GM23338 (cell line): Measurements from ENCODE around the gene ALKBH4. TPM values are rescaled to one million over a fixed set of nuclear protein-coding genes. Genes with fewer than 3 reads are reported as not detected.

Experiments
- ATAC-seq: fragments of 200-7000 bp; cut with Tn5 transposase; 3 replicates; pipeline ENCODE4 v1.9.1; 2020
- DNase-seq: peaks from one replicate; pipeline ENCODE4 v3.0.0-alpha.2; 2015; ENCODE audit warnings: low spot score
- H2AFZ ChIP-seq: fragments of 200-600 bp; sonication (generic); 2 replicates; pipeline ENCODE4 v1.8.0; 2016; ENCODE audit warnings: antibody characterized with exemption, mild to moderate bottlenecking, moderate library complexity
- H3F3A ChIP-seq: fragments of 200-600 bp; sonication (generic); replicated peaks from 2 replicates; pipeline ENCODE4 v1.8.0; 2017; ENCODE audit warnings: antibody characterized with exemption, mixed run types, low read depth
- H3K27ac ChIP-seq: fragments of 200-600 bp; sonication (generic); 2 replicates; pipeline ENCODE4 v1.6.1; 2016; ENCODE audit warnings: low read depth
- H3K27me3 ChIP-seq: fragments of 200-600 bp; sonication (generic); 2 replicates; pipeline ENCODE4 v1.8.0; 2016; ENCODE audit warnings: mild to moderate bottlenecking, mixed run types, moderate library complexity; ENCODE audit not compliant: insufficient read depth
- H3K36me3 ChIP-seq: fragments of 200-600 bp; sonication (generic); 2 replicates; pipeline ENCODE4 v1.8.0; 2016; ENCODE audit warnings: mild to moderate bottlenecking; ENCODE audit not compliant: insufficient read depth
- H3K4me1 ChIP-seq: fragments of 200-600 bp; sonication (generic); 2 replicates; pipeline ENCODE4 v1.8.0; 2016; ENCODE audit warnings: mild to moderate bottlenecking, moderate library complexity; ENCODE audit not compliant: insufficient read depth
- H3K4me2 ChIP-seq: fragments of 200-600 bp; sonication (generic); 2 replicates; pipeline ENCODE4 v1.7.1; 2017; ENCODE audit warnings: mixed run types
- H3K4me3 ChIP-seq: fragments of 200-600 bp; sonication (generic); 2 replicates; pipeline ENCODE4 v1.6.1; 2016; ENCODE audit warnings: mixed run types
- H3K79me2 ChIP-seq: fragments of 200-600 bp; sonication (generic); replicated peaks from 2 replicates; pipeline ENCODE4 v1.8.0; 2017; ENCODE audit warnings: mild to moderate bottlenecking; ENCODE audit not compliant: insufficient read depth
- H3K9me2 ChIP-seq: fragments of 200-600 bp; sonication (generic); 2 replicates; pipeline ENCODE4 v1.8.0; 2017; ENCODE audit not compliant: insufficient read depth
- H4K20me1 ChIP-seq: fragments of 200-600 bp; sonication (generic); replicated peaks from 2 replicates; pipeline ENCODE4 v1.8.0; 2017; ENCODE audit warnings: mild to moderate bottlenecking; ENCODE audit not compliant: insufficient read depth
- H3K27ac Mint-ChIP-seq: 2 replicates; pipeline ENCODE4 v1.8.0; 2020; ENCODE audit warnings: inconsistent platforms, mild to moderate bottlenecking, moderate library complexity, mixed read lengths
- H3K27me3 Mint-ChIP-seq: 3 replicates; pipeline ENCODE4 v1.8.0; 2022; ENCODE audit warnings: low read depth, mild to moderate bottlenecking, moderate library complexity, mixed read lengths, inconsistent platforms; ENCODE audit not compliant: insufficient read depth, poor library complexity
- H3K36me3 Mint-ChIP-seq: 3 replicates; pipeline ENCODE4 v1.8.0; 2021; ENCODE audit warnings: low read depth, mild to moderate bottlenecking, inconsistent platforms, moderate library complexity, mixed read lengths
- H3K4me1 Mint-ChIP-seq: 3 replicates; pipeline ENCODE4 v1.8.0; 2020; ENCODE audit warnings: mild to moderate bottlenecking, inconsistent platforms, mixed read lengths
- H3K4me3 Mint-ChIP-seq: 3 replicates; pipeline ENCODE4 v1.8.0; 2021; ENCODE audit warnings: moderate library complexity, mild to moderate bottlenecking, inconsistent platforms, mixed read lengths
- H3K9me3 Mint-ChIP-seq: 3 replicates; pipeline ENCODE4 v1.8.0; 2020; ENCODE audit warnings: moderate library complexity, mild to moderate bottlenecking, inconsistent platforms, mixed read lengths
- CREB1 ChIP-seq: fragments of 250-450 bp; sonication (Bioruptor Pico); IDR thresholded peaks from 2 replicates; pipeline ENCODE4 v1.5.0; 2020; ENCODE audit warnings: low read depth, mild to moderate bottlenecking, moderate library complexity
- EZH2 ChIP-seq: fragments of 200-600 bp; sonication (generic); IDR thresholded peaks from one replicate; pipeline ENCODE4 v1.8.0; 2017; ENCODE audit warnings: antibody characterized with exemption, mild to moderate bottlenecking, low read depth; ENCODE audit not compliant: unreplicated experiment
- EZH2phosphoT487 ChIP-seq: fragments of 200-600 bp; sonication (generic); IDR thresholded peaks from one replicate; pipeline ENCODE4 v1.8.1; 2018; ENCODE audit warnings: antibody characterized with exemption; ENCODE audit not compliant: unreplicated experiment
- JUNB ChIP-seq: IDR thresholded peaks from one replicate; pipeline ENCODE4 v1.6.1; 2016; ENCODE audit warnings: antibody characterized with exemption; ENCODE audit not compliant: unreplicated experiment
- NANOG ChIP-seq: IDR thresholded peaks from 2 replicates; pipeline ENCODE4 v1.6.1; 2016; ENCODE audit warnings: antibody characterized with exemption, borderline replicate concordance
- POLR2AphosphoS5 ChIP-seq: IDR thresholded peaks from 2 replicates; pipeline ENCODE4 v1.6.1; 2016; ENCODE audit warnings: antibody characterized with exemption, low read depth
- STAT1 ChIP-seq: IDR thresholded peaks from one replicate; pipeline ENCODE4 v1.6.1; 2016; ENCODE audit warnings: antibody characterized with exemption; ENCODE audit not compliant: unreplicated experiment
- ZNF114 ChIP-seq: fragments of 250-450 bp; sonication (Bioruptor Pico); IDR thresholded peaks from 2 replicates; pipeline ENCODE4 v1.5.0; 2020; ENCODE audit warnings: mild to moderate bottlenecking, moderate library complexity
- ZNF331 ChIP-seq: fragments of 250-450 bp; sonication (Bioruptor Pico); IDR thresholded peaks from 2 replicates; pipeline ENCODE4 v1.5.0; 2020; ENCODE audit warnings: low read depth, mild to moderate bottlenecking, moderate library complexity
- polyA plus RNA-seq: library from polyadenylated mRNA; unstranded; fragments of >200 nt; fragmentation: Nextera tagmentation; extraction: Ambion mirVana; gene quantifications from 2 replicates; pipeline ENCODE4 v1.2.1, GENCODE V29; 2016
- total RNA-seq: library from RNA; depleted of rRNA; stranded (reverse); fragments of >200 nt; shearing (Covaris generic); gene quantifications from 2 replicates; pipeline ENCODE4 v1.2.3, GENCODE V29; 2014
- TF ChIP-seq, protein P1 (sequence below): IDR thresholded peaks from 2 replicates; pipeline ENCODE4 v1.6.1; 2016; ENCODE audit warnings: antibody characterized with exemption
- TF ChIP-seq, protein P2 (sequence below): IDR thresholded peaks from one replicate; pipeline ENCODE4 v1.6.1; 2018; ENCODE audit warnings: antibody characterized with exemption; ENCODE audit not compliant: unreplicated experiment
- TF ChIP-seq, protein P3 (sequence below): fragments of 250-450 bp; sonication (Bioruptor Pico); IDR thresholded peaks from 2 replicates; pipeline ENCODE4 v1.5.0; 2020; ENCODE audit warnings: mild to moderate bottlenecking, moderate library complexity
- TF ChIP-seq, protein P4 (sequence below), 2 experiments: fragments of 200-600 bp in 1 of 2; sonication (generic) in 1 of 2; conservative IDR thresholded peaks; 2 replicates each; pipeline versions ENCODE4 v1.5.1 to v1.6.1; 2016 to 2017; ENCODE audit warnings: antibody characterized with exemption in 2 of 2, low read depth in 2 of 2, mild to moderate bottlenecking in 2 of 2, moderate library complexity in 1 of 2

The ALKBH4 gene
- total and polyA plus RNA-seq, 2 experiments from 2014 or later = 17.7 to 45.0 TPM

DNA sequence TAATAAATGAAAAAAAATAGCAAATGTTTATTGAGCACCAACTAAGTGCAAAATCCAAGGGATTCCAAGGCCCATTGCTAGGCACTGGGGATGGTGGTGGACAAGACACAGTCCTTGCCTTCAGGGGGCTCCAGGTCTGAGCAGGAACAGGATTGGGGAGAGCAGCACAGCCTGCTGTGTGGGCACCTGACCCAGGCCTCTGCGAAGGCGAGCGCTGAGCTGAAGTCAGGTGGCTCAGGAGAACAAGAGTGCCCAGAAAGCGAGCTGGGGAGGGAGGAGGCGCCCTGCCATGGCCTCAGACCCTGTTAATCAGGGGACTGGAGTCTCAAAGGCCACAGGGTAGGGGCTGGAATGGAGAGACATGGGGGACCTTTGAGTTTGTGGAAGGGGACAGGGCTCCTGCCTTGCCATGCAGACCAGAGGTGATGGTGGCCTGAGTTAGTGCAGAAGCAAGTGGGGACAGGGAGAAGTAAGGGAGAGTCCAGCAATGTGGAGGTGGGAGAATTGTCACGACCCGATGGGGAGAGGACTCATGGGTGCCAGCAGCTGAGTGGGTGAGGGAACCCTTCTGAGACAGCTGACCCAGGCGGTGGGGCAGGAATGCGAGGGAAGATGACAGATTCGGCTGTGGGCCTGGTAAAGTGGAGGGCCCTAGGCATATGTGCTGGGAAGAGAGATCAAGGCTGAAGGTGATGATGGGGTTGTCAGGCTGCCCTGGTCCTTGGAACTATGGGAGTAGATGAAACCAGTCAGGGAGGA is 35.3 kb downstream of the ALKBH4 start:
- ATAC-seq = no peak
- Mint-ChIP-seq H3K4me3 (no peak overlapping the region; the same call in 2 of the 3 replicates), H3K27ac (no peak overlapping the region), H3K36me3 (peaks cover 21% of the 10 kb centered on the region), H3K4me1 (peaks cover 26% of the 10 kb centered on the region), H3K27me3 (peaks cover 18% of the 10 kb centered on the region), H3K9me3 (no peaks in the 10 kb centered on the region)
- Histone ChIP-seq H3F3A (no peaks in the 10 kb centered on the region; the same call in 1 of the 2 replicates), H3K27me3 (no peaks in the 10 kb centered on the region), H3K9me2 (no peaks in the 10 kb centered on the region), H3K36me3 (0 out of 2 replicates have a peak, but pooled peaks cover 4% of the 10 kb centered on the region), H4K20me1 (no peaks in the 10 kb centered on the region; the same call in 1 of the 2 replicates), H3K4me1 (peaks cover 22% of the 10 kb centered on the region), H2AFZ (no peak overlapping the region), H3K4me3 (no peak overlapping the region), H3K27ac (no peak overlapping the region), H3K4me2 (no peak overlapping the region), H3K79me2 (0 out of 2 replicates have a peak, but pooled peaks cover 3% of the 10 kb centered on the region)
- no peak for DNase-seq
- no peak for TF ChIP-seq ZNF114 (CRISPR knock-in tag)
- TF ChIP-seq, protein P1, sequence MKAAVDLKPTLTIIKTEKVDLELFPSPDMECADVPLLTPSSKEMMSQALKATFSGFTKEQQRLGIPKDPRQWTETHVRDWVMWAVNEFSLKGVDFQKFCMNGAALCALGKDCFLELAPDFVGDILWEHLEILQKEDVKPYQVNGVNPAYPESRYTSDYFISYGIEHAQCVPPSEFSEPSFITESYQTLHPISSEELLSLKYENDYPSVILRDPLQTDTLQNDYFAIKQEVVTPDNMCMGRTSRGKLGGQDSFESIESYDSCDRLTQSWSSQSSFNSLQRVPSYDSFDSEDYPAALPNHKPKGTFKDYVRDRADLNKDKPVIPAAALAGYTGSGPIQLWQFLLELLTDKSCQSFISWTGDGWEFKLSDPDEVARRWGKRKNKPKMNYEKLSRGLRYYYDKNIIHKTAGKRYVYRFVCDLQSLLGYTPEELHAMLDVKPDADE = no peak
- TF ChIP-seq, protein P2, sequence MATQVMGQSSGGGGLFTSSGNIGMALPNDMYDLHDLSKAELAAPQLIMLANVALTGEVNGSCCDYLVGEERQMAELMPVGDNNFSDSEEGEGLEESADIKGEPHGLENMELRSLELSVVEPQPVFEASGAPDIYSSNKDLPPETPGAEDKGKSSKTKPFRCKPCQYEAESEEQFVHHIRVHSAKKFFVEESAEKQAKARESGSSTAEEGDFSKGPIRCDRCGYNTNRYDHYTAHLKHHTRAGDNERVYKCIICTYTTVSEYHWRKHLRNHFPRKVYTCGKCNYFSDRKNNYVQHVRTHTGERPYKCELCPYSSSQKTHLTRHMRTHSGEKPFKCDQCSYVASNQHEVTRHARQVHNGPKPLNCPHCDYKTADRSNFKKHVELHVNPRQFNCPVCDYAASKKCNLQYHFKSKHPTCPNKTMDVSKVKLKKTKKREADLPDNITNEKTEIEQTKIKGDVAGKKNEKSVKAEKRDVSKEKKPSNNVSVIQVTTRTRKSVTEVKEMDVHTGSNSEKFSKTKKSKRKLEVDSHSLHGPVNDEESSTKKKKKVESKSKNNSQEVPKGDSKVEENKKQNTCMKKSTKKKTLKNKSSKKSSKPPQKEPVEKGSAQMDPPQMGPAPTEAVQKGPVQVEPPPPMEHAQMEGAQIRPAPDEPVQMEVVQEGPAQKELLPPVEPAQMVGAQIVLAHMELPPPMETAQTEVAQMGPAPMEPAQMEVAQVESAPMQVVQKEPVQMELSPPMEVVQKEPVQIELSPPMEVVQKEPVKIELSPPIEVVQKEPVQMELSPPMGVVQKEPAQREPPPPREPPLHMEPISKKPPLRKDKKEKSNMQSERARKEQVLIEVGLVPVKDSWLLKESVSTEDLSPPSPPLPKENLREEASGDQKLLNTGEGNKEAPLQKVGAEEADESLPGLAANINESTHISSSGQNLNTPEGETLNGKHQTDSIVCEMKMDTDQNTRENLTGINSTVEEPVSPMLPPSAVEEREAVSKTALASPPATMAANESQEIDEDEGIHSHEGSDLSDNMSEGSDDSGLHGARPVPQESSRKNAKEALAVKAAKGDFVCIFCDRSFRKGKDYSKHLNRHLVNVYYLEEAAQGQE = no peak
- no peak for TF ChIP-seq CREB1 (CRISPR knock-in tag)
- no peak for TF ChIP-seq ZNF331 (CRISPR knock-in tag)
- TF ChIP-seq STAT1 = no peak
- TF ChIP-seq POLR2AphosphoS5 = no peak
- TF ChIP-seq, protein P3, sequence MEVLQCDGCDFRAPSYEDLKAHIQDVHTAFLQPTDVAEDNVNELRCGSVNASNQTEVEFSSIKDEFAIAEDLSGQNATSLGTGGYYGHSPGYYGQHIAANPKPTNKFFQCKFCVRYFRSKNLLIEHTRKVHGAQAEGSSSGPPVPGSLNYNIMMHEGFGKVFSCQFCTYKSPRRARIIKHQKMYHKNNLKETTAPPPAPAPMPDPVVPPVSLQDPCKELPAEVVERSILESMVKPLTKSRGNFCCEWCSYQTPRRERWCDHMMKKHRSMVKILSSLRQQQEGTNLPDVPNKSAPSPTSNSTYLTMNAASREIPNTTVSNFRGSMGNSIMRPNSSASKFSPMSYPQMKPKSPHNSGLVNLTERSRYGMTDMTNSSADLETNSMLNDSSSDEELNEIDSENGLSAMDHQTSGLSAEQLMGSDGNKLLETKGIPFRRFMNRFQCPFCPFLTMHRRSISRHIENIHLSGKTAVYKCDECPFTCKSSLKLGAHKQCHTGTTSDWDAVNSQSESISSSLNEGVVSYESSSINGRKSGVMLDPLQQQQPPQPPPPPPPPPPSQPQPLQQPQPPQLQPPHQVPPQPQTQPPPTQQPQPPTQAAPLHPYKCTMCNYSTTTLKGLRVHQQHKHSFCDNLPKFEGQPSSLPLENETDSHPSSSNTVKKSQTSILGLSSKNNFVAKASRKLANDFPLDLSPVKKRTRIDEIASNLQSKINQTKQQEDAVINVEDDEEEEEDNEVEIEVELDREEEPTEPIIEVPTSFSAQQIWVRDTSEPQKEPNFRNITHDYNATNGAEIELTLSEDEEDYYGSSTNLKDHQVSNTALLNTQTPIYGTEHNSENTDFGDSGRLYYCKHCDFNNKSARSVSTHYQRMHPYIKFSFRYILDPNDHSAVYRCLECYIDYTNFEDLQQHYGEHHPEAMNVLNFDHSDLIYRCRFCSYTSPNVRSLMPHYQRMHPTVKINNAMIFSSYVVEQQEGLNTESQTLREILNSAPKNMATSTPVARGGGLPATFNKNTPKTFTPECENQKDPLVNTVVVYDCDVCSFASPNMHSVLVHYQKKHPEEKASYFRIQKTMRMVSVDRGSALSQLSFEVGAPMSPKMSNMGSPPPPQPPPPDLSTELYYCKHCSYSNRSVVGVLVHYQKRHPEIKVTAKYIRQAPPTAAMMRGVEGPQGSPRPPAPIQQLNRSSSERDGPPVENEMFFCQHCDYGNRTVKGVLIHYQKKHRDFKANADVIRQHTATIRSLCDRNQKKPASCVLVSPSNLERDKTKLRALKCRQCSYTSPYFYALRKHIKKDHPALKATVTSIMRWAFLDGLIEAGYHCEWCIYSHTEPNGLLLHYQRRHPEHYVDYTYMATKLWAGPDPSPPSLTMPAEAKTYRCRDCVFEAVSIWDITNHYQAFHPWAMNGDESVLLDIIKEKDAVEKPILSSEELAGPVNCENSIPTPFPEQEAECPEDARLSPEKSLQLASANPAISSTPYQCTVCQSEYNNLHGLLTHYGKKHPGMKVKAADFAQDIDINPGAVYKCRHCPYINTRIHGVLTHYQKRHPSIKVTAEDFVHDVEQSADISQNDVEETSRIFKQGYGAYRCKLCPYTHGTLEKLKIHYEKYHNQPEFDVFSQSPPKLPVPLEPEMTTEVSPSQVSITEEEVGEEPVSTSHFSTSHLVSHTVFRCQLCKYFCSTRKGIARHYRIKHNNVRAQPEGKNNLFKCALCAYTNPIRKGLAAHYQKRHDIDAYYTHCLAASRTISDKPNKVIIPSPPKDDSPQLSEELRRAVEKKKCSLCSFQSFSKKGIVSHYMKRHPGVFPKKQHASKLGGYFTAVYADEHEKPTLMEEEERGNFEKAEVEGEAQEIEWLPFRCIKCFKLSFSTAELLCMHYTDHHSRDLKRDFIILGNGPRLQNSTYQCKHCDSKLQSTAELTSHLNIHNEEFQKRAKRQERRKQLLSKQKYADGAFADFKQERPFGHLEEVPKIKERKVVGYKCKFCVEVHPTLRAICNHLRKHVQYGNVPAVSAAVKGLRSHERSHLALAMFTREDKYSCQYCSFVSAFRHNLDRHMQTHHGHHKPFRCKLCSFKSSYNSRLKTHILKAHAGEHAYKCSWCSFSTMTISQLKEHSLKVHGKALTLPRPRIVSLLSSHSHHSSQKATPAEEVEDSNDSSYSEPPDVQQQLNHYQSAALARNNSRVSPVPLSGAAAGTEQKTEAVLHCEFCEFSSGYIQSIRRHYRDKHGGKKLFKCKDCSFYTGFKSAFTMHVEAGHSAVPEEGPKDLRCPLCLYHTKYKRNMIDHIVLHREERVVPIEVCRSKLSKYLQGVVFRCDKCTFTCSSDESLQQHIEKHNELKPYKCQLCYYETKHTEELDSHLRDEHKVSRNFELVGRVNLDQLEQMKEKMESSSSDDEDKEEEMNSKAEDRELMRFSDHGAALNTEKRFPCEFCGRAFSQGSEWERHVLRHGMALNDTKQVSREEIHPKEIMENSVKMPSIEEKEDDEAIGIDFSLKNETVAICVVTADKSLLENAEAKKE (CRISPR knock-in tag) = no peak
- TF ChIP-seq, protein P4, sequence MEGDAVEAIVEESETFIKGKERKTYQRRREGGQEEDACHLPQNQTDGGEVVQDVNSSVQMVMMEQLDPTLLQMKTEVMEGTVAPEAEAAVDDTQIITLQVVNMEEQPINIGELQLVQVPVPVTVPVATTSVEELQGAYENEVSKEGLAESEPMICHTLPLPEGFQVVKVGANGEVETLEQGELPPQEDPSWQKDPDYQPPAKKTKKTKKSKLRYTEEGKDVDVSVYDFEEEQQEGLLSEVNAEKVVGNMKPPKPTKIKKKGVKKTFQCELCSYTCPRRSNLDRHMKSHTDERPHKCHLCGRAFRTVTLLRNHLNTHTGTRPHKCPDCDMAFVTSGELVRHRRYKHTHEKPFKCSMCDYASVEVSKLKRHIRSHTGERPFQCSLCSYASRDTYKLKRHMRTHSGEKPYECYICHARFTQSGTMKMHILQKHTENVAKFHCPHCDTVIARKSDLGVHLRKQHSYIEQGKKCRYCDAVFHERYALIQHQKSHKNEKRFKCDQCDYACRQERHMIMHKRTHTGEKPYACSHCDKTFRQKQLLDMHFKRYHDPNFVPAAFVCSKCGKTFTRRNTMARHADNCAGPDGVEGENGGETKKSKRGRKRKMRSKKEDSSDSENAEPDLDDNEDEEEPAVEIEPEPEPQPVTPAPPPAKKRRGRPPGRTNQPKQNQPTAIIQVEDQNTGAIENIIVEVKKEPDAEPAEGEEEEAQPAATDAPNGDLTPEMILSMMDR (conservative IDR thresholded peaks at IDR 0.05; ENCODE audit: low read depth in 2 of 2) = no peak
- no peak for TF ChIP-seq NANOG
- no peak for TF ChIP-seq EZH2phosphoT487
- no peak for TF ChIP-seq EZH2
- no peak for TF ChIP-seq JUNB
